IPS-18c (cell line): ENCODE measurements around the gene DNAJC18.
"Not testable (repeated sequence)": the region's sequence is repeated elsewhere in the genome, so short reads cannot be mapped to it uniquely, and the experiment has no call there.

ENCODE experiments used
- H3K4me3 ChIP-seq: 2 replicates; pipeline ENCODE4 v1.7.0; 2013; ENCODE audit warnings: low read depth, mild to moderate bottlenecking, low read length, moderate library complexity; ENCODE audit not compliant: insufficient read depth
- H3K9me3 ChIP-seq: one replicate; pipeline ENCODE4 v1.6.1; 2013; ENCODE audit warnings: mild to moderate bottlenecking, low read length, moderate library complexity; ENCODE audit not compliant: control insufficient read depth, insufficient read depth

The DNAJC18 gene

DNA sequence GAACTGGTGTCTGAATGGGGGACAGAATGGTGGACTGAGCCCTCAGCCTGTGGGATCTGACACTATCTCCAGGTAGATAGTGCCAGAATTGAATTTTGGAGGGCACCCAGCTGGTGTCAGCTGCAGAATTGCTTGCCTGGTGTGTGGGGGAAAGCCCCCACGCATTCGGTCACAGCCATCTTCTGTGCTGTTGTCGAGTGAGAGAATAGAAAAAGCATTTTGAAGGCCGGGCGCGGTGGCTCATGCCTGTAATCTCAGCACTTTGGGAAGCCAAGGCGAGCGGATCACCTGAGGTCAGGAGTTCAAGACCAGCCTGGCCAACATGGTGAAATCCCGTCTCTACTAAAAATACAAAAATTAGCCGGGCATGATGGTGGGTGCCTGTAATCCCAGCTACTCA lies 52.4 kb downstream of the DNAJC18 start:
- not testable (repeated sequence) for H3K4me3 ChIP-seq, H3K9me3 ChIP-seq

DNA sequence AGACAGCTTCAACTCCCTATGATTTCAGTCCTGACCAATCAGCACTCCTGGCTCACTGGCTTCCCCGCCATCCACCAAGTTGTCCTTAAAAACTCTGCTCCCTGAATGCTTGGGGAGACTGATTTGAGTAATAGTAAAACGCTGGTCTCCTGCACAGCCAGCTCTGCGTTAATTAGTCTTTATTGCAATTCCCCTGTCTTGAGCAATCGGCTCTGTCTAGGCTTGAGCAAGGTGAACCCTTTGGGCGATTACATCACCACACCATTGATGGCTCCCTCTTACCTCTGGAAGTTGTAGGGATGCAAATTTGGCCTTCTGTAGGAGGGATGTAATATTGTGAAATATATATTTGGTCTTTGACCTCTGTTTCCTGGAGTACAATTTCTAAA lies 53.3 kb downstream of the DNAJC18 start:
- no peaks in the 10 kb centered on the region for H3K9me3 ChIP-seq
- no peak overlapping the region for H3K4me3 ChIP-seq

DNA sequence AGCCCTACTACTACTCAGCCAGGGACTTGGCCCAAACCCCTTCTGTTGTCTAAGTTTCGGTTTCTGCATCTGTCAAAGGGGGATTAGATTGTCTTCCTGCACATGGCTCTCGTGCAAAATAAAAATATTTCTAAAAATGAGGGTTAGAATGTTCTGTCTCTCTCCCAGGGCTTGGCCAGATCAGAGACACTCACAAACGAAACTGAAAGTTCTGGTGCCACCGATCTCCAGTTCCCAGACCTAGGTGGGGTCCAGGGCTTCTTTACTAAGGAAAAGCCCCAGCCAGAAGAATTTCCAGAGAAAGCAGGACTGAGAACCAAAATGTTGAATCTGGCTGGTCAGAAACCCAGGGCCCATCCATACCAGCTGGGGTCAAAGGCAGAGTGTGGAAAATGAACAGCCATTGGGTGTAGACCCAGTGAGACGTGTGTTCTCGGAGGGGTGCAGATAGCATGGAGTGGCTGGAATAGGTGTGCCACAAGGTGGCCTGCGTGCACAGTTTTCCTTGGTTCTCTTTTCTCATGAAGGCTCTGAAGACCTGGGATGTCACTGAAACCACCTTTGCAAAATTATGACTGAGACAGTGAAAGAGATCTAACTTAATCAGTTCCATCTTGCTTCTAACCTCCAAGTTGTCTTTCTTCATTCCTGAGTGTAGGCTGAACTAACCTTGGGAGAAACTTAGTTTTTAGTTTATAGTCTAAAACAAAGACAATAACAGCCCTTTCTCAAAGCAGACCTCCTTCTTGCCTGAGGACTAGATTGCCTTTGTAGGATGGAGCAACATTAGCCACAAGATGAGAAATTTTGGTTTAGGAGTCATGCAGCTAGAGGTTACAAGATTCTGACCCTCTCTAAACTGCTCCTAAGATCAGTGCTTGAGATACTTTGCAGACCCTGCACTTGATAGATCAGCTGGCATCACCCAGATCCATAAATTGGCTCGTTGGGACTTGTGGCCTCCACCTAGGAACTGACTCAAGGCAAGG lies 54.0 kb downstream of the DNAJC18 start:
- Histone ChIP-seq H3K9me3 (no peaks in the 10 kb centered on the region), H3K4me3 (no peak overlapping the region)

DNA sequence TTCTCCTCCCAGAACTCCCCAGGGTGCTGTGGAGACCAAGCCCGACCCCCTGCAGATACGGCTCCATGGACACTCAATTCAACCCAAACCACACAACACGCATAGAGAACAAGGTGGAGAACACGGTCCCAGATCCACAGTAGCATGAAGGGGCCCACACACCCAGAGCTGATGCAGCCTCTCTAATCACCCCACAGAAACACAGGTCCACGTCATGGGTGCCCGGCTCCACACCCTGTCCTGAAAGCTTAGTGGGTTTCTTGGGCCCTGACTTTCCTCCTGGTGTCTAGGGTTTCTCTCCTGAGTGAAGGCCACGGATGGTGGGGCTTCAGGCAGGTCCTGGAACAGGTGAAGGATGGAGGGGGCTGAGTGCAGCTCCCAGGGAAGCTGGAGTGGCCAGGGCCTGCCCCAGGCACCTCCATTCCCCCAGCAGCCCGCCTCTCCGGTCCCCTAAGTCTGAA lies 54.7 kb downstream of the DNAJC18 start:
- no peak overlapping the region; the same call in 1 of the 2 replicates for H3K4me3 ChIP-seq
- H3K9me3 ChIP-seq = no peaks in the 10 kb centered on the region

DNA sequence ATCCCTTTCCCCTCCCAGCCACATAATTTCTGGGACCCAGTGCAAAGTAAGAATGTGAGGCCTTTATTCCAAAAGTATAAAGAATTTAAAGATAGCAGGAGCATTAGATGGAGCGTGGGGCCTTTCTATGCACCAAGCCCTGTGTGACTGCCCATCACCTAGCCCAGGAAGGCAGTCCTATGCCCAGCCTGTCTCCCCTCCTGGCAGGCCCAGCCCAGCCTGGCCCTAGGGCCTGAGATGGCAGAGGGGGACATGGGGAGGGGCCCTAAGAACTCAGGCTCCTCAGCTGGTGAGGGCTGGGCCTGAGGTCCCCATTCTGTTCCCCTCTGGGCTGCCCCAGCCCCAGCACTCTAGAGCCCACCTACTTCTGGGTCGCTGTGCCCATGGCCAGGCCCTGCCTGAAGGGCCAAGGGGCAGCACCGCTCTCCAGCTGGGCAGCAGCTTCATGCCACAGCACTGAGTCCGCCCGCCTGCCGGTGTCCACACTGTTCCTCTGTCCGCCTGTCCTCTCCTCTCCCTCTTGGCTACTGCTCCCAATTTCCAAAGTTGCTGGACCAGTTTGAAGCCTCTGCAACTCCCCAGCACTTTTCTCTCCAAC lies 55.2 kb downstream of the DNAJC18 start:
- Histone ChIP-seq H3K9me3 (no peaks in the 10 kb centered on the region), H3K4me3 (no peak overlapping the region; the same call in 1 of the 2 replicates)

DNA sequence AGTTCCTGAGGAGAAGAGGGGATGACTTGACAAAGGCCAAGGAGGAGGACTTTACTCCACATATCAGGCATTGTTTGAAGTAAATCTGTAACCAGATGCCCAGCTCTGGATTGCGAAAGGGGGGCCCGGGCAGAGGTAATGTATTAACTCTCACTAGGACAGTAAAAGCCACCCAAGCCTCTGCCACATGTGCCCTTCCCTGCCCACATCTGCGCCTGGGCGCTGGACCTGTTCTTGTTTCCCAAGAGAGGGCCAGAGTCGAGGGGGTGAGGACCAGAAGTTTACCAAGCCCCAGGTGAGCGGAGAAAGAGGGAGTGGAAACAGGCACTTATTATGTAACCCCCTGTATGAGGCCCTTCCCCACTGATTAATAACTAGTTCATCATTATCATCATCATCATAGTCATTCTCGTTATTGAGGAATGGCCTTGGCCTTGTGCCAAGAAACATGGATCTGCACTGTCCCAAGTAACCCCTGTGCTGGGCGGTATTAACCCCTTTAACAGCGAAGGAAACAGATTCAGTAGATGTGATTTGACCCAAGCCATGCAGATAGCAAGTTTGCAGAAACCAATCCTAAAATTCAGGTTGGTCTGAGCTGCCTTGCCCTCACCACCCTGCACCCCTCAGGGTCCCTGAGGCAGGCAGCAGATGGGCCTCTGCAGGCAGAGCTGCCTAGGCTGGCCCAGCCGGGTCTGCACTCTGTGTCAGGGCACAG lies 55.9 kb downstream of the DNAJC18 start, which contains the start of gene SLC23A1:
SLC23A1 (minus strand) TSS at position 23 of the 718 bp plus-strand sequence. CDS start 44 bp downstream, outside the sequence.
- Histone ChIP-seq H3K9me3 (no peaks in the 10 kb centered on the region), H3K4me3 (no peak within 1 kb of the TSS)

DNA sequence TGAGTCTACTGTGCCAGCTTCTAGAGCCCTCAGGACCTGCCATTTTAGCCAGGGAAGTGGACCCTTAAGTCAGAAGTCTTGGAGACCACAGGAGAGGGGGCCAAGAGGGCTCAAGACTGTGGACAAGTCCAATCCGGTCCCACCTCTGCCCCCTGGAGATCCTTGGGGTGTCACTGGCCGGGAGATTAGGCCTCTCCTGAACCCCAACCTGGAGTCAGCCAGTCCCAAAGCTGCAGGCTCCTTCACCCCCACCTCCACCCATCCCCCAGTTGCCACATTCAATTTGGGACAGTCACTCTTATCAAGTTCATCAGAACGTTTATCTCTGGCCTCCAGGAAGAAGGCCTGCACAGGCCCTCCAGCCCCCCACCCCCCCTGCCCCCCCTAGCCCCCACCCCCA lies 56.5 kb downstream of the DNAJC18 start:
- H3K4me3 ChIP-seq = no peak overlapping the region

DNA sequence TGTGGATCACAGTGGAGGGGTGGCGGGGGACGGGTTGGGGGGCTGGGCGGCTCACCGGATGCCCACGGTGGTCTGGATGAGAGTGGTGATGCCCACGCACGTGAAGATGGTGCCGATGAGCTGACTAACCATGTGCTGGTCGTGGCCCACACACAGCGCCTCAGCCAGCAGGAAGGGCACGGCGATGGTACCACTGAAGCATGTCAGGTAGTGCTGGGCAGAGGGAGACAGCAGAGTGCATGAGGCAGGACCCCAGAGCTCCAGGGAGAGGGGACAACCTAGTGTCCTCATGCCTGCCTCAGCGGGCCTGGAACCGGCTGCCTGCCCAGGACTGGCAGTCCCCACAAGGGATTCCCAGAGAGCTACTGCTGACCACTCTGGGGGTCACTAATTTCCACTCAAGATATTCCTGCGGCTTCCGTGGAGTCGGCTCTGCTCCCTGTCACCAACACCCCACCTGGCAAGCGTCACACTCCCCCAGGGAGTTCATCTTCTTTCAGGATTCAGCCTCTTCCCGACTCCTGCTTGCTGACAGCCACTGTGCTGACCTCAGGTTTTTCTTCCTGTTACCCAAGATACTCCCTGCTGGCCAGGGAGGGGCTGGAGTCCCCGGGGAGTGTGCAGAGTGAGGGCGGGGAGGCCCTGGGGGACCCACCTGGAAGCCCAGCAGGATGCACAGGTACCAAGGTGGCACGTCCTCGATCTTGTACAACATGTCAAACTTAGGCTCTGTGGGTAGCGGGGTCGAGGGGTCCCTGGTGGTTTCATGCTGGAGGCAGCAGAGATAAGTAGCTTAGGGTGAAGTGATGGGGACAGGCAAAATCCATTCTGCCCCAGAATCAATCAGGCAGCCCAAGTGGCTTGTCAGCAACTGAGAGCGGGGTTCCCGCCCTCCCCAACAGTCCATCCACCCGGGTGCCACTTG lies 57.2 kb downstream of the DNAJC18 start:
- no peaks in the 10 kb centered on the region for H3K9me3 ChIP-seq
- no peak overlapping the region for H3K4me3 ChIP-seq

More for the DNA sequence above, 56.5 kb downstream of the DNAJC18 start:
- H3K9me3 ChIP-seq = no peaks in the 10 kb centered on the region

DNA sequence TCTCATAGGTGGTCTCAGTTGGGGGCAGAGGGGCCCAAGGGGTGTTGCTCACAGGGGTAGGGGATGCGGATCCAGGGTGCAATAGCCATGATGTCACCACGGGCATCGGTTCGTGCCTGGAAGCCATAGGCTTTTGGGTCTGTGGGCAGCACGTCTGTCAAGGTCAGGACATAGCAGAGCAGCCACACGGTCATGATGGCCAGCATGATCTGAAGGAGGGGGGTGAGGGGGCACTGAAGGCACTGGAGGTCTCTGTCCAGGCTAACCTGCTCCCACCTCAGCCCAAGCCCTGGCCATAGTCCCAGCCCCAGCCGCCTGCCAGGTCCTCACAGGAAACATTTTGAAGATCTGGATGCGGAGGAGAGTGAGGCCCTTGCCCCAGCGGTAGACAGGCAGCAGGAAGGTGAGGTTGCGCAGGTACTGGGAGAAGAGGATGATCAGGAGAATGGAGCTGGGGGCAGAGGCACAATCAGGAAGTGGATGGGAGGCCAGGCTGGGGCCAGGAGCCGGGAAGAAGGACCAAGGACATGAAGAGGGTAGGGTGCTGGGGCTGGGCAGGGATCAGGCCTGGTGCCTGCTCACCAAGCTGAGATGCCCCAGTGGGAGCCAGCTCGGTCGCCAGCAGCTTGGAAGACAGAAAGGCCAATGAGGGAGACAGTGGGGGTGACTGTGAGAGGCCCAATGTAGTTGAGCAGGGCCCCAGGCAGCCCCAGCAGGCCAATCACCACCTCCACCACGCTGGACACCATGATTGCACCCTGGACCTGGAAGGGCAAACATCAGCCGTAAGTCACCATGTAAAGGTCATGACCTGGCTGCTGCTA lies 59.5 kb downstream of the DNAJC18 start:
- Histone ChIP-seq H3K4me3 (no peak overlapping the region), H3K9me3 (no peaks in the 10 kb centered on the region)

DNA sequence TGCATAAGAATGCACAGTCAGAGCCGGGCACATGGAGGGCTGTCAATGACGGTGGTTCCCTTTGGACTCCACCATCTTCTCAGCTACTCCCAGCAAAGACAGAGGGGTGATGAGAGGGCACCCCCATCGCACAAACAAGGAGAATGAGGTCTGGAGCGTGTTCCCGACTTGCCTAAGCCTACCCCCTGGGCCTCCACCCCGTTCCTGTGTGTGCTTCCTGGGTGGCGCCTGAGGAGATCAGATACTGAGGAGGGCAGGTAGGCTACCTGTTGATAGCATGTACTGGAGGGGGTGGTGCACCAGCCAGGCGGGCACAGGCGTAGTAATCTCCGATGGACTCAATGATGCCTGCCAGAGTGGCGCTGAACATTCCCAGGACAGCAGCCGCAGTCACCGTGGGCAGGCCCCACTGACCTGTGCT lies 60.4 kb downstream of the DNAJC18 start:
- 0 out of 2 replicates have a peak overlapping the region, but pooled peaks have one; percentile 29 for H3K4me3 ChIP-seq
- no peaks in the 10 kb centered on the region for H3K9me3 ChIP-seq

DNA sequence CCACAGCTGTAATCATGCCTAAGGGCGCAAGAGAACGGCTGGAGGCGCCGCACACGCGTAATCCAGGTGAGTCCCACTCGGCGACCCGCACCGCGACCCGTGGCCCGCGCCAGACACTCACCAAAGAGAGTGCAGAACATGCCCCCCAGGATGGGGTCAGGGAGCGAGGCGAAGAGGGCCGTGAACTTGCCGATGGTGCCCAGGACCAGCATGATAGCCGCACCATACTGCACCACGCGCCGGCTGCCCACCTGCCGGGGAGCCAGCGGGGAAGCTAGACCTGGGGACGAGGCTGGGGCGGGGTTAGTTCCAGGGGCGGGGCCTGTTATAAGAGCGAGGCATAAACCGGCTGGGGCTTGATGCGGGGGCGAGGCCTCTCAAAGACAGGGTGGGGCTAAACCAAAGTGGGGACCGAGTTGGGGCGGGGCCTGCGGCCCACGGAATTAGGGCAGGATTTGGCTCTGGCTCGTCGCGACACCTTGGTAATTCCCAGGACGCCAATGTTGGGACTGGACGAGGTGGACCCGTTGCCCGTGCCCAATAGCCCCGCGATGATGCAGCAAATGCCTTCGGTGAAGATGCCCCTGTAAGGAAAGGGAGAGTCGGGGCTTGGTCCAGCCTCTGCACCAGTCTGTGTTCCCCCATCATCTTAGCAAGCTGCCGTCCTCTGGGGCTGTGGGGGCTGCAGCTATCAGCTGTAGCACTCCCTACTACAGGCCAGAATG lies 61.1 kb downstream of the DNAJC18 start:
- Histone ChIP-seq H3K9me3 (no peaks in the 10 kb centered on the region), H3K4me3 (peak overlapping the region; percentile 29; the same call in 1 of the 2 replicates)

DNA sequence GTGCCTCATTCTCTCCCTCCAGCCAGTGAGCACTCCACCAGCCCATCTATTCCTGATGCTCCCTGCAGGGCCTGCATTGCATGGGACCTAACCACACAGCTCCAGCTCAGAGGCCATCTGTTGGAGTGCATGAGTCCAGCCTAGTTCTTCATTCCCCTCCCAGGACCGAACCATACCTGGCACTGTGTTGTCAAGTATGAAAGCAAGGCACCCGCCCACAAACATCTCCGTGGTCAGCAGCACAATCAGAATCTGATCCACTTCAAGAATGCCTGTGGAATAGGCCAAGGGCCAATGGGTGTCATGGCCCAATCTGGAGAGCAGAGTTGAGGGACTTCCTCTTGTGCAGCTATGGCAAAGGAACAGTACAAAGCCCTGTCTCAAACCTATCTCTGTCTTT lies 62.1 kb downstream of the DNAJC18 start:
- no peak overlapping the region for H3K4me3 ChIP-seq
- H3K9me3 ChIP-seq = no peaks in the 10 kb centered on the region

DNA sequence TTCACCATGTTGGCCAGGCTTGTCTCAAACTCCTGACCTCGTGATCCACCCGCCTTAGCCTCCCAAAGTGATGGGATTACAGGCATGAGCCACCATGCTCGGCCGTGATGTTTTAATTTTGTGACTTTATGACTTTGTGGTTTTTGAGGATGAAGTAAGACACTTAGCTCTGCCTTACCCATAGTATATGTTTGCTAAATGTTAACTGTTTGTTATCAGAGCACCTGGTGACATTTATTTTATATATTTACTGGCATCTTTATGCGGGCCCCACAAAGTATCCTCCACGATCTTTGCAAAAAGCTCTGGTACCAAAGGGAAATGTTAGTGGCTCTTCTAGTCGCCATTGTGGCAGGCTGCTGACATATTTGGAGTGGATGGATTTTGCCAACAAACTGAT lies 63.0 kb downstream of the DNAJC18 start:
- Histone ChIP-seq H3K4me3 (no peak overlapping the region), H3K9me3 (no peaks in the 10 kb centered on the region)

DNA sequence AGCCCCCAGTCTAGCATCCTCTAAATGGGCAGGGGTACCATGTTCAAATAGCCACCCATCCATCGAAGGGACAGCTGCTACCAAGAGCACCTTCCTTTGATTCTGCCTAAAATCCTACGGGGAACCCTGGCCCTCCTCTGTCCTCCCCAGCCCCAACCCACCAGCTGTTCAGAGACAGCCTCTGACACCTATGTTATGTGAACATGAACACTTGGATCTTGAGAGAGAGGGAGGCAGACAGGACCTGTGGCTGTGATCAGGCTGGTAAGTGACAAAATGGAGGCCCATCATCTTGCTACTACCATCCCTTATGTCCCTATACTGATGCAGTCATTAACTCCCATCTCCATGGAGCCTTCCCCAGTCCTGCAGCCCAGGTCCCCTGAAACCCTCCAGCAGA lies 64.4 kb downstream of the DNAJC18 start:
- Histone ChIP-seq H3K9me3 (no peaks in the 10 kb centered on the region), H3K4me3 (no peak overlapping the region)
